GM12878 (cell line): ENCODE results near the gene ZSWIM9. TPM values are rescaled to one million over a fixed set of nuclear protein-coding genes. Genes with fewer than 3 reads are reported as not detected.

Source experiments
- ATAC-seq: fragments of 200-7000 bp; cut with Tn5 transposase; 3 replicates; pipeline ENCODE4 v1.9.1; 2020; ENCODE audit warnings: mild to moderate bottlenecking, moderate library complexity
- BruUV-seq: library from RNA; stranded (reverse); fragments of 400-500 nt; replicated peaks from 2 replicates; lab custom pipeline; 2021; lab: Mats Ljungman, UMichigan
- CTCF ChIA-PET: fragments of 300-600 bp; sonication (Branson Sonifier 250); formaldehyde crosslinking; extraction: SDS; loops from one replicate; lab custom pipeline; 2021; ENCODE audit warnings: inconsistent platforms; lab: Yijun Ruan, JAX
- POLR2A ChIA-PET: fragments of 350-600 bp; formaldehyde crosslinking; extraction: SDS; loops from one replicate; lab custom pipeline; 2021; ENCODE audit warnings: inconsistent platforms; lab: Charles Lee
- RAD21 ChIA-PET: fragments of 300-600 bp; sonication (Branson Sonifier 250); formaldehyde crosslinking; loops from one replicate; lab custom pipeline; 2023; ENCODE audit warnings: antibody characterized with exemption; ENCODE audit not compliant: unreplicated experiment; lab: Charles Lee
- SMC1A ChIA-PET: fragments of 300-600 bp; sonication (Branson Sonifier 250); formaldehyde crosslinking; loops from one replicate; lab custom pipeline; 2023; ENCODE audit not compliant: unreplicated experiment, uncharacterized antibody; lab: Charles Lee
- DNase-seq: peaks from one replicate; pipeline ENCODE4 v3.0.0-alpha.2; 2011; ENCODE audit warnings: low read depth, low spot score
- FAIRE-seq: peaks from 3 replicates; lab custom pipeline; 2011; peaks lifted over from hg19 to GRCh38; lab: Jason Lieb, UNC
- H2AFZ ChIP-seq: 2 replicates; pipeline ENCODE4 v1.6.0; 2011; ENCODE audit warnings: low read depth, low read length, control low read depth; ENCODE audit not compliant: control insufficient read depth
- H3K27ac ChIP-seq: 2 replicates; pipeline ENCODE4 v1.5.1; 2011; ENCODE audit warnings: control low read depth; ENCODE audit not compliant: control insufficient read depth, insufficient read depth
- H3K27me3 ChIP-seq, 2 experiments: replicated peaks in 1 of 2; 2 replicates each; pipeline versions ENCODE4 v1.6.0 to v1.6.1; 2011; ENCODE audit warnings: low read length in 1 of 2; ENCODE audit not compliant: control insufficient read depth in 2 of 2, insufficient read depth in 2 of 2
- H3K36me3 ChIP-seq, 2 experiments: 2 replicates each; pipeline ENCODE4 v1.5.1; 2011; ENCODE audit warnings: low read length in 1 of 2; ENCODE audit not compliant: control insufficient read depth in 2 of 2, insufficient read depth in 2 of 2
- H3K4me1 ChIP-seq: 2 replicates; pipeline ENCODE4 v1.6.1; 2011; ENCODE audit warnings: mild to moderate bottlenecking, low read length, moderate library complexity, mixed read lengths; ENCODE audit not compliant: control insufficient read depth, insufficient read depth
- H3K4me2 ChIP-seq: 2 replicates; pipeline ENCODE4 v1.6.0; 2011; ENCODE audit warnings: control low read depth; ENCODE audit not compliant: control insufficient read depth, insufficient read depth
- H3K4me3 ChIP-seq: fragments of 200-600 bp; sonication (generic); 2 replicates; pipeline ENCODE4 v1.5.1; 2016
- H3K79me2 ChIP-seq: 2 replicates; pipeline ENCODE4 v1.6.0; 2011; ENCODE audit warnings: low read length; ENCODE audit not compliant: control insufficient read depth, insufficient read depth
- H3K9ac ChIP-seq: 2 replicates; pipeline ENCODE4 v1.8.0; 2011; ENCODE audit warnings: low read length, control low read depth, mixed read lengths; ENCODE audit not compliant: control insufficient read depth, insufficient read depth
- H3K9me3 ChIP-seq: replicated peaks from 3 replicates; pipeline ENCODE4 v1.5.1; 2011; ENCODE audit warnings: mild to moderate bottlenecking, low read length; ENCODE audit not compliant: control insufficient read depth, insufficient read depth
- H4K20me1 ChIP-seq: 2 replicates; pipeline ENCODE4 v1.6.0; 2011; ENCODE audit not compliant: control insufficient read depth, insufficient read depth
- CHD2 ChIP-seq: IDR thresholded peaks from 2 replicates; pipeline ENCODE4 v1.6.1; 2011; ENCODE audit warnings: low read depth, low read length, improper control_type of control experiment, borderline replicate concordance
- CREM ChIP-seq: IDR thresholded peaks from 2 replicates; pipeline ENCODE4 v1.6.1; 2014; ENCODE audit warnings: antibody characterized with exemption, low read depth
- FOXM1 ChIP-seq: IDR thresholded peaks from 2 replicates; pipeline ENCODE4 v1.6.1; 2012; ENCODE audit warnings: low read depth, mild to moderate bottlenecking, inconsistent platforms, low read length, moderate library complexity
- HDGF ChIP-seq: fragments of 450-650 bp; IDR thresholded peaks from 2 replicates; pipeline ENCODE4 v1.6.1; 2016; ENCODE audit warnings: antibody characterized with exemption
- JUNB ChIP-seq: IDR thresholded peaks from 2 replicates; pipeline ENCODE4 v1.6.1; 2016; ENCODE audit warnings: antibody characterized with exemption, mild to moderate bottlenecking
- NFYB ChIP-seq: IDR thresholded peaks from 2 replicates; pipeline ENCODE4 v1.6.1; 2011; ENCODE audit warnings: low read depth, mild to moderate bottlenecking, low read length, improper control_type of control experiment, moderate library complexity; ENCODE audit not compliant: insufficient read depth
- PBX3 ChIP-seq: IDR thresholded peaks from 2 replicates; pipeline ENCODE4 v1.6.1; 2011; ENCODE audit warnings: mild to moderate bottlenecking, low read depth, low read length, moderate library complexity; ENCODE audit not compliant: insufficient replicate concordance
- PKNOX1 ChIP-seq: fragments of 450-650 bp; IDR thresholded peaks from 2 replicates; pipeline ENCODE4 v1.6.1; 2016; ENCODE audit warnings: mild to moderate bottlenecking
- POLR2A ChIP-seq: IDR thresholded peaks from 2 replicates; pipeline ENCODE4 v1.6.1; 2011; ENCODE audit warnings: low read depth, mild to moderate bottlenecking, low read length
- POLR2AphosphoS2 ChIP-seq: IDR thresholded peaks from 2 replicates; pipeline ENCODE4 v1.6.1; 2011; ENCODE audit warnings: low read depth, mild to moderate bottlenecking, low read length, improper control_type of control experiment, moderate library complexity
- RAD21 ChIP-seq: IDR thresholded peaks from 2 replicates; pipeline ENCODE4 v1.6.1; 2011; ENCODE audit warnings: mild to moderate bottlenecking, low read depth, low read length, moderate library complexity; ENCODE audit not compliant: insufficient read depth
- RBBP5 ChIP-seq: fragments of 200-600 bp; sonication (generic); conservative IDR thresholded peaks from 2 replicates; pipeline ENCODE4 v1.6.1; 2016
- SREBF2 ChIP-seq: IDR thresholded peaks from 2 replicates; pipeline ENCODE4 v1.6.1; 2012; ENCODE audit warnings: mild to moderate bottlenecking, low read length
- SUZ12 ChIP-seq: fragments of 200-600 bp; sonication (generic); IDR thresholded peaks from one replicate; pipeline ENCODE4 v1.6.1; 2018; ENCODE audit warnings: antibody characterized with exemption, mild to moderate bottlenecking; ENCODE audit not compliant: unreplicated experiment
- WGBS: methylation state at CpG from one replicate; pipeline ENCODE4 v1.1.6; 2016; ENCODE audit warnings: low lambda C conversion rate; ENCODE audit not compliant: insufficient replicate concordance, insufficient coverage; ENCODE audit errors: missing lambda C conversion rate; 5-methylcytosine and 5-hydroxymethylcytosine counted together
- in situ Hi-C: fragments of 300-500 bp; cut with MboI; formaldehyde crosslinking; loops from 9 replicates; pipeline ENCODE4 v1.14.3; 2018; ENCODE audit warnings: mixed read lengths
- intact Hi-C: fragments of 100-400 bp; cut with micrococcal nuclease; formaldehyde crosslinking; loops from one replicate; pipeline ENCODE4 v1.14.2; 2022; ENCODE audit not compliant: unreplicated experiment
- polyA plus RNA-seq, 11 experiments: library from polyadenylated mRNA; depleted of rRNA in 4 of 11; unstranded in 6 of 11; stranded (reverse) in 5 of 11; fragments of >200 nt; fragmentation: Nextera tagmentation in 4 of 11; fragmentation: Illumina TruSeq in 1 of 11; extraction: Ambion mirVana in 4 of 11; extraction: Trizol in 1 of 11; gene quantifications; 1 replicate in 1 of 11; 2 replicates in 10 of 11; pipeline versions ENCODE4 v1.2.1 to v1.2.3, GENCODE V29; 2011 to 2016; ENCODE audit warnings: inconsistent platforms in 2 of 11, missing spikeins in 2 of 11, low read depth in 1 of 11
- total RNA-seq, 4 experiments: library from RNA; depleted of rRNA in 3 of 4; stranded (reverse); fragments of >200 nt in 3 of 4; fragmentation: Illumina TruSeq in 1 of 4; extraction: Trizol in 1 of 4; gene quantifications; 2 replicates each; pipeline versions ENCODE4 v1.2.1 to v1.2.3, GENCODE V29; 2013 to 2021

Gene ZSWIM9
- total and polyA plus RNA-seq, 10 of the 15 experiments (the other 5 are each of a cell fraction or from before 2014, with no cell fraction given) = 0.29 to 6.2 (median 1.4) TPM; not detected in 1

GRCh38 chr19:48133094-48133493, 37.4 kb upstream of the ZSWIM9 start:
- FAIRE-seq (no peak), DNase-seq (no peak), ATAC-seq (no peak)
- H3K4me2 ChIP-seq = no peak overlapping the region
- ChIA-PET SMC1A (no interaction called here), POLR2A (interaction anchor here (0.6 to 0.7 kb wide), 2 partner anchors 11 to 790 kb away, joined by 3 to 6 read pairs; no protein-coding TSS in a partner anchor), RAD21 (no interaction called here), CTCF (no interaction called here)
- no peaks in the 10 kb centered on the region for H3K4me1 ChIP-seq
- no peak overlapping the region for H2AFZ ChIP-seq
- H3K27ac ChIP-seq = no peak overlapping the region
- peaks cover 7 to 24% of the 10 kb centered on the region in 2 experiments; a peak in 3 of 4 replicates for H3K36me3 ChIP-seq
- TF ChIP-seq CHD2 (no peak), JUNB (no peak), NFYB (no peak), SREBF2 (no peak), POLR2AphosphoS2 (no peak), SUZ12 (no peak), CREM (no peak), HDGF (no peak), FOXM1 (no peak)
- BruUV-seq = no TSS peak
- H3K27me3 ChIP-seq = no peaks in the 10 kb centered on the region
- WGBS = 90% methylated on average over 6 of the region's 6 CpGs
- no peak overlapping the region for H3K4me3 ChIP-seq
- no peaks in the 10 kb centered on the region for H4K20me1 ChIP-seq
- no peaks in the 10 kb centered on the region for H3K9me3 ChIP-seq
- no peak overlapping the region for H3K9ac ChIP-seq
- H3K79me2 ChIP-seq = no peaks in the 10 kb centered on the region
- intact Hi-C loops (no loop called here), in situ Hi-C loops (no loop called here)

GRCh38 chr19:48135411-48135810, 35.1 kb upstream of the ZSWIM9 start:
- FAIRE-seq = no peak
- H3K4me1 ChIP-seq = no peaks in the 10 kb centered on the region
- TF ChIP-seq POLR2A (0 out of 2 replicates have a peak, but pooled peaks have one; percentile 22), PBX3 (peak; percentile 51), RAD21 (no peak), RBBP5 (no peak), PKNOX1 (peak; percentile 83)
- TF ChIP-seq, all 136 proteins: peak for 3
- H4K20me1 ChIP-seq = no peaks in the 10 kb centered on the region
- in situ Hi-C loops = no loop called here
- ChIA-PET RAD21 (no interaction called here), SMC1A (no interaction called here), CTCF (no interaction called here), POLR2A (no interaction called here)
- BruUV-seq = no TSS peak
- ATAC-seq (no peak), DNase-seq (no peak)
- 94% methylated on average over 8 of the region's 8 CpGs for WGBS
- no peak overlapping the region for H3K4me2 ChIP-seq
- H3K9me3 ChIP-seq = no peaks in the 10 kb centered on the region
- H3K27ac ChIP-seq = no peak overlapping the region
- H3K36me3 ChIP-seq = peaks cover 7 to 24% of the 10 kb centered on the region in 2 experiments; a peak in 3 of 4 replicates
- H3K27me3 ChIP-seq = no peaks in the 10 kb centered on the region
- intact Hi-C loops = no loop called here
- no peak overlapping the region for H2AFZ ChIP-seq
- no peak overlapping the region for H3K9ac ChIP-seq
- no peak overlapping the region for H3K4me3 ChIP-seq
- no peaks in the 10 kb centered on the region for H3K79me2 ChIP-seq
